Activated T-cell treated with anti-CD3 and anti-CD28 coated beads for 48 hours (primary cell): ENCODE results near the gene FAM171A1.

ENCODE experiments used
- DNase-seq: peaks from one replicate; pipeline ENCODE4 v3.0.0-alpha.2; 2020; ENCODE audit warnings: low read depth

Gene FAM171A1

GRCh38 chr10:15374156-15374555, 3.1 kb upstream of the FAM171A1 start:
- DNase-seq, result no peak

- DNase-seq, result no peak
These were observed 2.1 kb upstream of the FAM171A1 start for GRCh38 chr10:15373199-15373598.

DNA sequence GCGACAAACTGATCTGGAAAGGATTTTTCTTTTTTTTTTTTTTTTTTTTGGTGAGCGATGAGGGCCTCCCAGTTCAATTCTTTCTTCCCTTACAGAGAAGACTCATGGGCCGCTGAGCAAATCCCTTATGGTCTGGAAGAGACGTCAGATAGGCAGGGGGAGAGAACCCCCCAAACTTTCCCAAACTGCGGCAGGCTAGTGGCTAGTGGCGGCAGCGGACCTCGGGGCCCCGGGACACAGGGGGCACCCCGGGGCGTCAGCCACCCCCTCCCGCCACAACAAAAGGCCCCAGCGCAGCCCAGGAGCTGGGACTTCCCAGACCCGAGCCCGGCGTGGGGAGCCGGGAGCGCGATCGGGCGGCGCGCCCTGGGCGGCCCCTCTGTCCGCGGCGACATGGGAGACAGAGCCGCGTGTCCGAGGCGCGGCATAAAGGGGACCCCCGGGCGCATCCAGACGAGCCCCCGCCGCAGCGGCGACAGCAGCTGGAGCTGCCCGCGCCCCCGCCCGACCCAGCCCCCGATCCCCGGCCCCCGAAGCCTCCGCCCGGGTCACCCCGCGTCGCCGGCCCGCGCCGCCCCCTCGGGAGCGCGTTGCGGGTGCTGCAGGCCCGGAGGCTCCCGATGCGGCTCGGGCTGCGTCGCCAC, 755 bp downstream of the FAM171A1 start:
- peak; percentile 17 for DNase-seq

DNA sequence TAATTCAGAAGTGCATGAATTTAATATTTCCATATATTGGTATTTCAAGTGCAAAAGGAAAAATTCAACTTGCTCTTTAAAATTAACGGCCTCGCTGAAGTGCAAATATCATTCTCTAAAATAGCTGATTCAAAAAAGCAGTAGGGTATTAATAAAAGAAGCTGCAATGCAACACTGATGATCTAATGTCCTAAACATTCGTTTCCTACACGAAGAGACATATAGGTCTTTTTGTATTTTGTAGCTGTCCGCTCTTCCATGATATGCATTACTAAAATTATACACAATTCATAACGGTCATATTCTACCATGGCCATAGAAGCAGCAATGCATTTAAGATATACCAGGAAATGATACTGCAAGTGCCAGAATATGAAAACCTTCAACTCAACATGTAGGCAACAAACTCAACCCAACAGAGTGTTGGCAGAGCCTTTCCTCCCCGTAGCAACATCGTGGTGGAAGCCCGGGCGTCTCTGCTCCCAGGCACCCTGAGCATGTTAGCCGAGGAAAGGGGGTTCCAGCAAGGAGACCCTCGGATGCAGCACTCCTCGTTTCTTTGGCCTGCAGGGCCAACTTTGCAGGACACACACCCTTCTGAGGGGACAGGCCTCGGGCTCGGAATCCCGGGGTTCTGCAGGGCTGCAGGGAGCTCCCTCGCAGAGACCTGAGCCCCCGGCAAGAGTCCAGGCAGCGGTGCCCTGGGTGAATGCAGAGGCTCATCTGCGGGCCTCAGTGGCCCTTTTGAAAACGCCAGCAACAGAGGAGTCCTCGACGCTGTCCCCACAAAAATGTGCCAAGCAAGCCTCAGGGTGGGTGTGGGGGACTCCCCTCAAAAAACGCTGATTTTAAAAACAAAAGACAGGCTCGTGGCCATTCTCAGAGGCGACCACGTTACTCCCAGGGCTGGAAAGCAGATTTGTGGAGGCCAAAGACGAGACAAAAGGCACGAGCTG, 1.6 kb downstream of the FAM171A1 start:
- DNase-seq, result no peak

GRCh38 chr10:15368101-15368855, 2.8 kb downstream of the FAM171A1 start:
- no peak for DNase-seq

GRCh38 chr10:15367296-15368085, 3.6 kb downstream of the FAM171A1 start:
- no peak for DNase-seq

GRCh38 chr10:15365692-15366091, 5.4 kb downstream of the FAM171A1 start:
- no peak for DNase-seq

- DNase-seq, result no peak
These were observed 7.1 kb downstream of the FAM171A1 start for GRCh38 chr10:15364001-15364400.

GRCh38 chr10:15363031-15363430, 8.1 kb downstream of the FAM171A1 start:
- no peak for DNase-seq

- DNase-seq, result no peak
These were observed 10.0 kb downstream of the FAM171A1 start for GRCh38 chr10:15361131-15361530.

GRCh38 chr10:15360566-15360965, 10.5 kb downstream of the FAM171A1 start:
- DNase-seq, result no peak

- DNase-seq, result no peak
These were observed 17.5 kb downstream of the FAM171A1 start for GRCh38 chr10:15353471-15354017.

DNA sequence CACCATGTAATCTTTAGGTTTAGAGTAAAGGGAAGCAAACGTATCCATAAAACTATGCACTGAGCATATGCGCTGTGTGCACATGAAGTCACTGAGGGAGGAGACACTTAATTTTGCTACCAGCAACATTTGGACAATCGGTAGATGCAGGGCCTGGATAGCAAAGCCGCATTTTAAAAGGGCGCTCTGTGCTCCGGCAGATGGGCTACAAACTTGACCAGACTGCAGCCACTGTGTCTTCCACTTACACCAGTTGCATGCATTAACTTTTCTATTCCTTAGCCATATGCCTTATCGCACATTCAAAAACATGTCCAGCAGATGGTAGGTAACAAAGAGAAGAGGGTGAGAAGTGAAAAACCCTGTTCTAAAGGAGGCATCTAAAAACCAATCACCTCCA, 18.3 kb downstream of the FAM171A1 start:
- DNase-seq, result no peak

DNA sequence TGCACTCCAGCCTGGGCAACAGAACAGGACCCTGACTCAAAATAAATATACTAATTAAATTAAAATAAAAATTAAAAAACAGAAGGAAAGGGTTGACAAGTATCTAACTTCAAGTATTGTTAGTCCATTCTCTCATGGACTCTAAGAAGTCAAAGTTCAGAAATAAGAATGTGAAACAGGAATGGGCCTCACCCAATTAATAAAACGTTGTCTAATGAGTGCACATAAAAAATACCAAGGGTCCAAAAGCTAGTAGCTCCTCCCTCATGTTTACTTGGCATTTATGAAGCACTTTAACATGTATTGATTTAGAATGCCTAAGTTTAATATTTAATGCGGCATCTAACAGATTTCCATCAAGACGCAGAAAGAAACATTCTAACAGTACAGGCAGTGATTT, 18.9 kb downstream of the FAM171A1 start:
- DNase-seq, result no peak

DNA sequence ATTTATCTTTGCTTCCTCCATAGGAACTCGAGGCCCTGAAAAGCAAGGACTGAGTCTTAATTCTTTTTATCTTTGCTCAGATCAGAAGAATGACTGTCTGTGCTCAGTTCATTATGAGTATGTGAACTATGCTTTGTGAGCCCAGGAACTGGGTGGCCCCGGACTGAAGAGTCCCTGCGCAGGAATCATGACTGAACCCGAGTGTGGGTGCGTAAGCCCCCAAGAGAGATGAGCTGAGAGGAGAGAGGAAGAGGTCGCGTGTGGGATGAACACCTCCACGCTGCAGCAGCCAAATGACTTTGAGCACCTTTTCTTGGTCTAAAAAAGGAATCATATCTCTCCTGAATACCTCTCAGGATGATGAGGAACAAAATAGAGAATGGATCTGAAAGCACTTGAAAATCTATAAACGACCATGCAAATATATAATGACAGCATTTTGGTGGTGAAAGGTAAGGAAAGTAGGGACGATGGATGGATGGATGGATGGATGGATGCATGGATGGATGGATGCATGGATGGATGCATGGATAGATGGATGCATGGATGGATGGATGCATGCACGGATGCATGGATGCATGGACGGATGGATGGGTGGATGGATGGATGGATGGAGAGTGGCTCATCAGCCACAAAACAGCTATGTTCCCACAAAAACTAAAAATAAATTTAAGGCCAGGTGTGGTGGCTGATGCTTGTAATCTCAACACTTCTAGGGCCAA, 19.8 kb downstream of the FAM171A1 start:
- no peak for DNase-seq

GRCh38 chr10:15349112-15349511, 22.0 kb downstream of the FAM171A1 start:
- DNase-seq, result no peak

- no peak for DNase-seq
These were observed 22.5 kb downstream of the FAM171A1 start for GRCh38 chr10:15348579-15348978.

GRCh38 chr10:15347150-15347549, 23.9 kb downstream of the FAM171A1 start:
- DNase-seq, result no peak

- no peak for DNase-seq
These were observed 24.5 kb downstream of the FAM171A1 start for GRCh38 chr10:15346440-15347141.

GRCh38 chr10:15345450-15345849, 25.6 kb downstream of the FAM171A1 start:
- no peak for DNase-seq
